Skin of body (tissue), 2 donors: Measurements from ENCODE around the gene ARHGEF7. TPM values are rescaled to one million over a fixed set of nuclear protein-coding genes. Genes with fewer than 3 reads are reported as not detected.

ENCODE experiments used
- DNase-seq: peaks from one replicate; lab custom pipeline; 2025; lab: John Stamatoyannopoulos, UW
- total RNA-seq: library from RNA; depleted of rRNA; stranded (reverse); fragments of >200 nt; gene quantifications from one replicate; pipeline ENCODE4 v1.2.3, GENCODE V29; 2014

Gene ARHGEF7
- total RNA-seq, 1 donor from 2014 or later = 114 TPM

DNA sequence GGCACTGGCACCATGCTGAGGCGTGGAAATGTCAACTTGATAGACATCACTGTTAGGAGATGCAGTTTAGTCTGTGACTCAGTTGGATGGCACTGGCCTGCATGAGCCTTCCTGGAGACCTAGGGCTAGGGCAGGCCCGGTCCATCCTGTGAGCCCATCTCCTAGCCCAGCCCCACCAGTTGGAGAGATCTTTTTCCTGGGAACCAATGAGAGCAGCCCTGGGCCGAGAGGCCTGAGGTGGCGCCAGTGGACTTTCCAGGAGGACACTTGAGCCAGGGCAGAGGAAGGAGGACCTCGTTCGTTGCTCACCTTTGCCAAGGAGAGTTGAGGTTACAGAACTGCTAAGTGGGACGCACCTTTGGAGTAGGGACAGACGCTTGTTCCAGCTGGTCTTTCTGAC lies 104.8 kb downstream of the ARHGEF7 start:
- DNase-seq = no peak

DNA sequence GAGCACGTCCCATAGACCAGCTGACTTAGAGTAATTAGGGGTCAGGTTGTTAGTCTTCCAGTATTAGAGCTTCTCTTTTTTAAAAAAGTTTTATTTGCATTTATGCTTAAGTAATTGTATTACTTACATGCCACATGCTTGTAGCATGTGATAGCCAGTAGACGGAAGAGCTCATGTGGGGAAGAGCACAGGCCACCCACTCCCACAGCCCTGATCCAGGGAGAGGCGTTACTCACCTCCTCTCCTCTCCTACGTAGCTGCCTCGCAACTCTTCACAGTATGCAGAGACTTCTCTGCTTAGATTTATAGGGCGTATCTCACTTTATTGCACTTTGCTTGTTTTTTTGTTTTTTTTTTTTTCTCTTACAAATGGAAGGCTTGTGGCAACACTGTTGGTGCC lies 110.1 kb downstream of the ARHGEF7 start:
- no peak for DNase-seq

DNA sequence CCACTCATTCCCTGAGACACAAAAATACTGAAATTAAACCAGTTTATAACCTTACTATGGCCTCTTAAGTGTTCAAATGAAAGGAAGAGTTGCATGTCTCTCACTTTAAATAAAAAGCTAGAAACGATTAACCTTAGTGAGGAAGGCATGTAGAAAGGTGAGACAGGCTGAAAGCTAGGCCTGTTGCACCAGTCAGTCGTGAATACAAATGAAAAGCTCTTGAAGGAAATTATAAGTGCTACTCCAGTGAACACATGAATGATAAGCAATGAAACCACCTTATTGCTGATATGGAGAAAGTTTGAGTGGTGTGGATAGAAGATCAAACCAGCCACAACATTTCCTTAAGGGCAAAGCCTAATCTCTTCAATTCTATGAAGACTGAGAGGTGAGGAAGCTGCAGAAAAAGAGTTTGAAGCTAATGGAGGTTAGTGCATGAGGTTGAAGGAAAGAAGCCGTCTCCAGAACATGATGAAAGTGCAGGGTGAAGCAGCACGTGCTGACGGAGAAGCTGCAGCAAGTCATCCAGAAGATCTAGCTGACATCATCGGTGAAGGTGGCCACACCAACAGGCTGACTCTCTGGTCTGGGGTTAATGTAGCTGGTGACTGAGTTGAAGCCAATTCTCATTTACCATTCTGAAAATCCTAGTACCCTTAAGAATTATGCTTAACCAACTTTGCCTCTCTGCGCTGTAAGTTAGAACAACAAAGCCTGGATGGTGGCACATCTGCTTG lies 110.9 kb downstream of the ARHGEF7 start:
- DNase-seq = no peak

DNA sequence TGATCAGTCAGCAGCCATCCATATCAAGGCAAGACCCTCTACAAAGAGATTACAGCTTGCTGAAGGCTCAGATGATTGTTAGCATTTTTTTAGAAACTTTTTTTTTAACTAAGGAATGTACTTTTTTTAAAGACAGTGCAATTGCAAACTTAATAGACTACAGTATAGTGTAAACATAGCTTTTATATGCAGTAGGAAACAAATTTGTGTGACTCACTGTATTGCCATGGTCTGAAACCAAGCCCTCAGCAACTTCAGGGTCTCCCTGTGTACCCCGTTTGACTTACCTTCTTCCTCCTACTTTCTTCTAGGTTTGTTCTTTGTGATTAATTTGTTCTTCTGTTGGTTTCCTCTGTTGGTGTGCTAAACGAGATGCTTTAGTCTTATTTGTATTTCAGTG lies 112.3 kb downstream of the ARHGEF7 start:
- DNase-seq = no peak

DNA sequence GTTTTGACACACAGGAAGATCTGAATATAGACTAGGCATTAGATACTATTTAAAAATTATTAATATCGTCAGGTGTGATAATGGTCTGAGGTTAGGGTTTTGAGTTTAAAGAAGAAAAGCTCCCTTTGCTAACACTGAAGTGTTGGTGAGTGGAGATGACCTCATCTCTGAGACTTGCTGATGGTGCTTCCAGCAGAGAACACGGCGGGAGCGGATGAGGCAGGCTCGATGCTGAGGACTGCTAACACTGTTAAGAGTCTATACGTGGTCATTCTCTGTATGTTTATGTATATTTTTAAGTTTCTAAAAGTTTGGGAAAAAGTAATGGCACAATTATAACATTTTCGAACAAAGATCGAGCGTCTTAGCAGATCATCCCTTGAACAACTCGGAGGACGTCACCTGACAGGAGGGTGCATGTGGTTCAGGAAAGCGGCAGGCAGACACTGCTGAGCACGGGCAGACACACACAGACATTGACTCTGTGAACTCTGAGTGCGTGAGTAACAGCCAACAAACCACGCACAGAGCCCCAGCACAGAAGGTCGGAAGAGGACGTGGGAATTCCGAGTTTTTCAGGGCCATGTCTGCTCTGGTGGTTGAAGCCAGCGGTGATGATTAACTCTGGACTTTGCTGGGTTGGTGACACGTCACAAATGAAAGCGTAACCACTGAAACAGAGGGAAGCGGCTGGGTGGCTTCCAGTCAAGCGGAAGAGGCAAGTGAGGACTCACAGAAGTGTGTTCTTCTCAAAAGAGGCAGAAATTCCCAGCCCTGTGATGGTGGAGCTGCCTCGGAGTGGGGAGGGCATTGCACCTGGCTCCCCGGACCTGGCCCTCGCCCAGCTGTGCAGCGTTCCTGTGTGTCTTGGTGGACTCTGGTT lies 113.4 kb downstream of the ARHGEF7 start:
- no peak for DNase-seq

DNA sequence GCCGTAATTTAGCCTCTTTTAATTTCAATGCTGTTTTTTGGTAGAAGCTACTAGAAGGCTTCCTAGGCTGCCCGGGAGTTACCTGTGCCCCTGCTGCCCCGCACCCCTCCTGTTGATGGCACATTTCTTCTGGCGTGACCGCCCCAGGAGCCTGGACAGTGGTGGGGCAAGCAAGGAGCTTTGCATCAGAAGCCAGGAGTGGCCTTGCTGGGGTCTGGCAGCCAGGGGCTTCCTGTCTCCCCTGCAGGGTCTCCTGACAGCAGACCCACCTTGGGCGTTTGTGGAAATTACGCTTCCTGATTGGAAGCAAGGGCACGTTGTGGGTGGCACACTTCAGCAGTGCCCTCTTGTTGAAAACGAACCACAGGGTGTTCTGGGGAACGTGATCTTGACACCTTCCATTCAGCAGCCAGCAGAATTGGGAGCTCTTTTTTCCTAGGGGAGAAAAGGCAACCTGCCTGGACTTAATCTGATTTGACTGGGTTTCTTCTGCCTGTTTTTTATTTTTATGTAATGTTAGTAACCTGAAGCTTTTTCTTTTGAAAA lies 115.3 kb downstream of the ARHGEF7 start:
- DNase-seq = no peak

DNA sequence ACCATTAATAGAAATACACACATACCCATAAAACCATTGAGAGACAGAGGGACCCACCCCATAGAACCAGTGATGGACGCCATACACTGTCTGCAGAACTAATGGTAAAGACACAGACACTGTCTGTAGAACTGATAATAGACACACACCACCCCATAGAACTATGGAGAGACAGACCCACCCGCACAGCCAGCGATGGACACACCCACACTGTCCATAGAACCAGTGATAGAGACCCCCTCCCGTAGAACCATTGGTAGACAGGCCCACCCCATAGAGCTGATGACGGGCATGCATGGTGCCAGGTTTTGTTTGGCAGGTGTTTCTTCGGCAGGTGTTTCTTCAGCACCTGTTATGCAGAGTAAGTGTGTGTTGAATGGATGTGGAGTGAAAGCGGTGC lies 117.1 kb downstream of the ARHGEF7 start:
- no peak for DNase-seq

DNA sequence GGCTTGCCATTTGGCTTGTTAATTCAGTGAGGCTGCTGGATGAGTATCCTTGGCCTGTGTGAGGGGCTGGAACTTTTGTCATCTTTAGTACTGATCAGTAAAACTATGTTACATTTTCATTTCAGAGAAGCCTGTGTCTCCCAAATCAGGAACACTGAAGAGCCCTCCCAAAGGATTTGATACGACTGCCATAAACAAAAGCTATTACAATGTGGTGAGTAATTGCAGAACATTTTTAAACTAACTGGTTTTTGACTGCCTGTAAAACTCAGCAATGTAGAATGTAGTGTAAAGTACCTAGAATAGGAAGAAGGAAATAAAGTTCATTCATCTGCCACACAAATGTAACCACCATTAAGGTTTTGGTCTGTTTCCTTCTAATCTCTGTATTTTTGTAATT lies 118.0 kb downstream of the ARHGEF7 start:
- no peak for DNase-seq

DNA sequence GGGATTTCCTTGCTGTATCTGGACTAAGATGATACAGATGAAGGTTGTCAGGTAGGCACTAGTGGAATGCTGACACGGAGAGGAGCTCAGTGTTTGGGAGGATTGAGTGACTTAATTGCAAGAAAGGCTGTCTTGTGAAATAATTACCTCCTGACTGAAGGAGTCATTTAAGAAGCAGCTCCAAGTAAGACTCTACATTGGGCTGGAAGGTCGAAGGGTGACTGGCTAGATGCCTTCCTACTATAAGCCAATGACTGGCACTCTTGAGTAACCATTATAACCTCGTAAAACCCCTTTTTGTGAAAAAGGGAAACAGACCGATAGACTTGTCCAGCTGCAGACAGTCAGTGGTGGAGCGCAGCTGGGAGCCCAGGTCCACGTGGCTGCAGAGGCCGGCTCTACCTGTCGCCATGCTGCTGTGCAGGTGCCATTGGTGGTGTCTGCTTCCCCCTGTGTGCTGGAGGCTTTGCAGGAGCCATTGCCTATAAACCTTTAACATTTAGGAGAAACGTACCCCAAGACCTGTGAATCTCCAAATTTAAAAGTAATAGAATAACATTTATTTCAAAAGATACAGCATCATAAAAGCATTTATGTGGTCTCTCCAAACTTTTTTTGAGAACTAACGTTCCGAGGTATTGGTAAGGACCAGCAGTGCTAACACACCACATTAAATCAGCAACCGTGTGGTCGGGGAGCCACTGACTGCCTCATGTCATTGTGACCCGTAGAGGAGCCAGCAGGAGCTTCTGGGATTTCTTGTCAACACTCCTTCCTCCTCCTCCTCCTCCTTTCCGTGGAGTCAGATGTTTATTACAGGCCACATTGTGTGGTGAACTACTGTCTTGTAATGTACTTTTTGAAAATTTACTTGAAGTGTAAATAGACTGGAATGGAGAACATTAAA lies 124.9 kb downstream of the ARHGEF7 start:
- no peak for DNase-seq

DNA sequence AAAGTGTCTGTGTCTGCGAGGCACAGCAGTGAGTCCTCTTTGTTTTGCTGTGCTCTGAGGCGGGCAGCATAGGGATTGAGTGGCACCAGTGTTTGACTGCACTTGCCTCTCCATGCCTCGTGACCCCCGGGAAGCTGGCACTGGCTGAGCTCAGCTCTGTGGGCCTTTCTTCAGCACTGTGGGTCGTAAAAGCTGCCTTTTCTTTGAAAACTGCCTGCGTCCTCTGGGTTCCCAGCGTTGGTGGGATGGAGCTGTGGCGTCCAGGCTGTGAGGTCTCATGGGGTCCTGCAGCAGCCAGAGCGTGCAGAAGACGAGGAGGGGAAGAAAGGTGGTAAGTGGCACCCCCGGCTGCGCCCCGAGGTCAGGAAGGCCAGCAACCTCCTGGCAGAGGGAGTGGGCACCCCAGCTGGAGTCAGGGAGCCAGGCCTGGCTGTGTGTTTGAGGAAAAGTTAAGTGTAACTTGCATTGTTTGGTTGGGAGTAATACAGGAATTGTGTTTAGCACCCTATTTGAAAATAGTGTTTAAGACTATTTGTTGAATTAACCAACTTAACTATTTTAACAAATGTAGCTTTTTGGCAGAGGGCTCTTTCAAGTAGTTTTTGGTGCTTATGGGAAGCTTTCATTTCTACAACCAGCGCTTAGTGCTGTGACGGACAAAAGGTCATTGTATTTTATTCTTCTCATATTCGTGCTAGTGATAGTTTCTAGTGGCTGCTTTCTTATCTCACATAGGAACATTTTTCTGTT lies 126.1 kb downstream of the ARHGEF7 start:
- no peak for DNase-seq

DNA sequence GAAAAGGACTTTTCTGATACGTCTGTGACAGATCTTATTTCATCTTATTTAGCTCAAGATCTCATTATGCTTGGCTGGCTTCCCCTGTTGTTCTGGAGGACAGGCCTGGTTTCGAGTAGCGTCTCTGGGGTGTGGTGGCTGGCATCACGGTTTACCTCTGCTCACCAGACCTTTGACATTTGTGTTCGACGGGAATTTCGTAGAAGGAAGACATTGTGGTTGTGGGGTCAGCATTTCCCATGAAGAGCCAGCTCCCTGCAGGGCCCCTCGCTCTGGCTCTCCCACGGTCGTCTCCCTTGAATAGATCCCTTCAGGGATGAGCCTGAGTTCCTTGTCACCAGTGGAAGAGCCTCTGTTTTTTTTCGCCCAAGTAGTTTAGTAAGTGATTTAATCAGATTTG lies 126.8 kb downstream of the ARHGEF7 start:
- no peak for DNase-seq

DNA sequence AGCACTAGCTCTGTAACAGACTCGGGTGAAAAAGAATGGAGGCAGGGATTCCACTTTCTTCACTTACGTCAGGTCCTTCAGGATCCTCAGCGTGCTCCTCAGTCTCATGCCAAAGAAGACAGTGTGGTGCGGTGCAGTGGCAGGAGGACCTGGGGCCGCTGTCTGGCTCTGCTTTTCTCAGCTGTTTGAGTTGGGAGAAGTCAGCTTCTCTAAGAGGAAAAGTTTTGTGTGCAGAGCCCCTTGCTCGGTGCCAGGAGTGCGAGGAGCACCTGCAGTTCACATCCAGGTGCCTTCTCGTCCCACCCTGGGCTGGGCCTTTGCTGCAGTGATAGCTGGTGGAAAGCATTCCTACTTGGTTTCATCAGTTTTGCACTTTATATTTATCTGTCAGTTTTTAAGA lies 127.5 kb downstream of the ARHGEF7 start:
- no peak for DNase-seq

DNA sequence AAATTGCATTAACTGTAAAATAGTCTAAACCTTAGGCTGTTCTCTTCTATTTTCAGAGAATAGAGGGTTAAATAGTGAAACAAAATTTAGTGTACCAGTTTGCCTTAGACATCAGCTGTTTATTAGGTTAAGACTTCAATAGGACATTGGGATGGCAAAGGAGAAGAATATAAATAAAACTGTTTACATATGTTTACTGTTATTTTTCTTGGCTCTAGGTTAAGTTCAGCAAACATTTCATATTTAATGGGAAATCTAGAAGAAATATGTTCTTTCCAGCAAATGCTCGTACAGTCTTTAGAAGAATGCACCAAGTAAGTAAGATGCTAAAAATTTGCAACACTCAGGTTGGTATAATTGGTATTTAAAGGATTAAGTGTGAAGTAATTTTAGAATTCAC lies 128.9 kb downstream of the ARHGEF7 start:
- no peak for DNase-seq

DNA sequence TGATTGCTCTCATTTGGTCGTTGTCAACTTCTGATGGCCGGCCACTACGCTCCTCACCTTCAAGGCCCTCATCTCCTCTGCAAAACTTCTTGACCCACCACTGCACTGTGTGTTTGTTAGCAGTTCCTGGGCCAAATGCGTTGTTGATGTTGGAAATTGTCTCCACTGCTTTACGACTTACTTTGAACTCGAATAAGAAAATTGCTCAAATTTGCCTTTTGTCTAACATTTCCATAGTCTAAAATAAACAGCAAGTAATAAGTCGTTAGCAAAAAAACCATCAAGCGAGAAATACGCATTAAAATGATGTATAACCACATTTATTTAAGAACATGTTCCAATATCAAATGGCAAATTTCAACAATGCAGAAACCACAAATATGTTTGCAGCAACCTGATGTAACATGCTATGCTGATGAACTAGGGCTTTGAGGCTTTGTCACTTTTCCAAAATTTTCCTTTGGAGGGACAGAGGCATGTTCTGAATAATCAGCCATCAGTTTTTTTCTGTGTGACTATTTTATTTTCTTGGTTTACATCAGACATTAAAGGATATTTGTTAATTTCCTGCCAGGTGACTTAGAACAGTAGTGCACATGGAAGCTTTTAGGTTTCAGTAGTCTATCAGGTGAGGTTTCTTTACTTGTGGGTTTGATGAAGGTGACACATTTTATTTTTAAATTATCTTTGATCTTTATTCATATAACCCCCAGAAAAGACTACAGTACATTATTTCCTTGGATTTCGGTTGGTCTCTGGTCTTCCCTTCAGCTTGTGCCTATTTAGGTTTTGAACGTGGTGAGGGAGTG lies 130.7 kb downstream of the ARHGEF7 start:
- no peak for DNase-seq

DNA sequence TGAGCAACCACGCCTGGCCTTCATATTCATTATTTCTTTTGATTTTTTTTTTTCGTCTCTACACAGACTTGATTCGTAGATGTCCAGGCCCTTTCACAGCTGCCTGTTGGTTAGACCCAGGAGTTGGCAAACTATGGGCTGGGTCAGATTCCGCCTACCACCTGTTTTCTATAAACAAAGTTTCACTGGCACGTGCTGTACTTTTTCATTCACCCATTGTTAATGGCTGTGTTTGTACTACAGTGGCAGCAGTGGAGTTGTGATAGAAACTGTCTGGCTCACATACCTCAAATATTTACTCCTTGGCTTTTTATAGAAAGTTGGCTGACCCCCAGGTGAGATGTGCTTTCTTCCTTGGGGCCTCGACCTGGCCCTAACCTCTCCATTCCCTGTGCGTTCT lies 132.4 kb downstream of the ARHGEF7 start:
- no peak for DNase-seq

DNA sequence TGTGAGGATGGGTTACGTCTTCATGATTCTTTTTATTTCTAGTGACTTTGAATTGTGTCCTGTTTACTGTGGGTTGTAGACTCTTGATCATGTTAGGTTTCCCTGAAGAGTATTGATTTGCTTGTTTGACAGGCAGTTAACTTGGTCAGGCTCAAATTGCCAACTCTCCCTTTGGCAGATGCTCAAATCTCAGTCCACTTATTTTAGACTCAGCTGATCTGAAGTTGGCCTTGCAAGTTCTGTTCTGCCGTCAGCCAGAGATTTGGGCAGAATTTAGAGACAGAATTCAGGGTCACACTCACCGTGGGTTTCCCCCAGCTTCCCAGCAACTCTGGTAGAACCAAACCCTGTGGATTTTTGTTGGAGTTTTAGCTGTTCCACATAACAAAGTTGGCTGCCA lies 133.7 kb downstream of the ARHGEF7 start:
- no peak for DNase-seq

DNA sequence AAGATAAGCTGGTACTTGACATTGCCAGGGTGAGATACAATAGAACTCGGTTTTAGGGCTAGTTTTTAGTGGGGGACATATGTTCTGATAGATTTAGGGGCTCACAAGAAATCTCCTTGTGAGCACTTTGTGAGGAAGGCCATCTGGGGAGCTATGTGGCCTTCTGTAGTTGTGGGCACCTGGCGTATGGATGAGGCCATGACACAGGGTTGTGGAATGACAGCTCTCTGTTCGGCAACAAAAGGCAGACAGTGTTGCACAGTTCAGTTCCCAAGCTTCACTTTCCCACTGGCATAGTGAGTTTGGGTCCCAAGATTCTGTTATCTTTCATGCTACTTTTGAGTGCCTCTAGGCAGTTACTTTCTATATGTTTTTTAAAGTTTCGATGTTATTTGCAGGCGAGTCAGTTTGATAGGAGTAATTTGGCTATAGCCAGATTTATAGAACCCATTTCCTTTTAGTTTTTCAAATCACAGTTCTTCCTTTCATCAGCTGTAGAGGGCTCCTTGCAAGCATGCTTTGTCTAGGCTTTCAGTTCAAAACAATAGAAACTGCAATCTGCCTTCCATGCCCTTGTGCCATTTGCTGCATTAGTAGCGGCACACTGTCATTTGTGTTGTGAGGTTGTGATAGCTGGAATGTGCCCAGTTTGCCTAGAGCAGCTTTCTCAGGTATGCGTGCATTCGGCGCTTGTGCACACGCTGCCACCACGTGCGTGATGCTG lies 134.7 kb downstream of the ARHGEF7 start:
- no peak for DNase-seq

DNA sequence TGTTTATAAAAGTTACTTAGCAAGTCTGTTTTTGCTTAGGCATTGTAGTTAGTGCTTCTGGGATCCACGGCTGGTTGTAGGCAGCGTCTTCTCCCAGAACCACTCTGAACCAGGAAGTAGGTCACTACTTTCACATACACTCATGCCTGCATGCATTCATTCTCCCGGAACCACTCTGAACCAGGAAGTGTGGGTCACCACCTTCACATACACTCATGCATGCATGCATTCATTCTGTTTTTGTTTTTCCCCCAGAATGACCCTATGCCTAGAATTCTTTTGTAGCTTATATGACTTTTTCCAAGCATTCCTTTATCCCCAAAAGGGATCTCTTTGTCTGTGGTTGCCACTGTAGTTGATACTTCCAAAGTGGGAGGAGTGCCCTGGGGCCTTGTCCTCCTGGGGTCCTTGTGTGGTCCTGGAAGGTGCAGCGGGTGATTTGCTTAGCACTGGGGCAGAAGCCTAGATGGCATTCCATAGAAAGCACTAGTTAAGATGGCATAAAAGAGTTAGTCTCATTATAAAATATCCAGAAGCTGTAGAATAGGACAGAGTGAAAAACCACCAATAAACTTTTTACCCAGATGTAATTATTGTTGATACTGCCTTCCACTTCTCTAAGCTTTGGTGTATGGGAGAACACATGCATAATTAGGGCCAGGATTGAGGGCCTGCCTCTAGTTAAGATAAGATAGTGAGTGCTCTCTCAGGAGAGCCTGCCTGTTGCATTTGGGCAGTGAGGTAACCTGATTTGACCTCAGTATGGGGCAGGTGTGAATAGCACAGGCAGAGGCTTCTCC lies 136.7 kb downstream of the ARHGEF7 start:
- DNase-seq = no peak
